GM04504 (cell line): Measurements from ENCODE around the gene PPP1R26.
A peak's percentile ranks its signal among the peaks of the same experiment; 100 is the strongest.
"Not testable (repeated sequence)": the region's sequence is repeated elsewhere in the genome, so short reads cannot be mapped to it uniquely, and the experiment has no call there.

ENCODE experiments used
- DNase-seq: peaks from one replicate; pipeline ENCODE4 v3.0.0-alpha.2; 2012; ENCODE audit warnings: low read depth

PPP1R26 gene

DNA sequence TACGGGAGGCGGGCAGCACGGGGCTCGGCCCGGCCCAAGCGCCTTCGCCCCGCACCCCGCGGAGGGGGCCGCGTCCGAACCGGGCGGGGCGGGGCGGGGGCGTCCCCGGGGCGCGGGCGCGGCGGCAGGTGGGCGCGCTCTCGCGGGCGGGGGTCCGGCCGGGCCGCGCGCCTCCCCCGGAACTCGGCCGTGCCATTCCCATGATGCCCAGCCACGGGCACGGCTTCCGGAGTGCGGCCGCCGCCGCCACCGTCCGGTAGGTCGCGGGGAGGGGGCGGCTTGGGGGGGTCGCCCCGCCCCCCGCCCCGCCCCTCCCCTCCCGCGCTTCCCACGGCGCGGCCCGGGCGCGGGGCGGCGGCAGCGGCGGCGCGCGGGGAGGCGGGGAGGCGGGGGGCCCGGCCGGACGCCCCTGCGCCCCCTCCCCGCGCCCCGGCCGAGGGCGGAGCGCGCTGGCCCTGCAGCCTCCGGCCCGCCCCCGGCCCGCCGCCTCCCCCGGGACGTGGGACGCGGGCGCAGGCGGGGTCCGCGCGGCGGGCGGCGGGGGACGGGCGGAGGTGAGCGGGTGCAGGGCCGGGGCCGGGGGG lies at the start of gene PPP1R26:
Gene PPP1R26 (plus strand): TSS at position 314 of the 584 bp plus-strand sequence. CDS start 4,729 bp downstream, outside the sequence.
- DNase-seq: no peak

DNA sequence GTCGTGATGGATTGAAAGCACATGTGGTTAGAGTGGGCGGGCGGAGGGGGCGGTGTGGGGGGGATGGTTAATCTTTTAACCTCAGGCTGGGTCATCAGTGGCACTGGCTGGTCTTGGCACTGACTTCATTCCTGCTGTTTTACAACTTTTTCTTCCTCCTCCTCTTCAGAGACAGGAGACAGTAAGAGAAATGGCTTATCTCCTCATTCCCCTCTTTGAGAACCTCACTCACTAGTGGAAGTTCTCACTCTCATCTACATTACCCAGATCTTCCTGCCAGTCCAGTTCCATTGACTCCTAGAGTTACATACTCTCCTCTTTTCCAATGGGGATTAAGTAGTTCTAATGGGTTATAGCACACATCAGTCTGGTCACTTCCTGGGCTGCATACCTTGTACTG lies 42.3 kb upstream of the PPP1R26 start:
- DNase-seq: no peak

DNA sequence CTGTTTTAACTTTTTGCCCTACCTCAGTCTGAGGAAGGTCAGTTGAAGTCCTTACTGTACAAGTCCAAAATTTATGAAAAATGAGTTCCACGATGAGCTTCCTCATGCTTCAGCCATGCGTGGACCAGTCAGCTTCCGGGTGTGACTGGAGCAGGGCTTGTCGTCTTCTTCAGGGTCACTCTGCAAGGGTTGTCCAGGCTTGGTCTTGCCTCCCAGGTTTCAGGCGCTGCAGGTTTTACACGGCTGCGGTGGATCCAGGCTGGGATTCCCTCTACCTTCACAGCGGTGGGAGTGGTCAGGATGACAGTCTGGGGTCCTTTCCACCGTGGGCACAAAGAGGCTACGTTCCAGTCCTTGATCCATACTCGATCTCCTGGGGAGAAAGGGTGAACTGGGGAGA lies 41.9 kb upstream of the PPP1R26 start:
- not testable (repeated sequence) for DNase-seq

DNA sequence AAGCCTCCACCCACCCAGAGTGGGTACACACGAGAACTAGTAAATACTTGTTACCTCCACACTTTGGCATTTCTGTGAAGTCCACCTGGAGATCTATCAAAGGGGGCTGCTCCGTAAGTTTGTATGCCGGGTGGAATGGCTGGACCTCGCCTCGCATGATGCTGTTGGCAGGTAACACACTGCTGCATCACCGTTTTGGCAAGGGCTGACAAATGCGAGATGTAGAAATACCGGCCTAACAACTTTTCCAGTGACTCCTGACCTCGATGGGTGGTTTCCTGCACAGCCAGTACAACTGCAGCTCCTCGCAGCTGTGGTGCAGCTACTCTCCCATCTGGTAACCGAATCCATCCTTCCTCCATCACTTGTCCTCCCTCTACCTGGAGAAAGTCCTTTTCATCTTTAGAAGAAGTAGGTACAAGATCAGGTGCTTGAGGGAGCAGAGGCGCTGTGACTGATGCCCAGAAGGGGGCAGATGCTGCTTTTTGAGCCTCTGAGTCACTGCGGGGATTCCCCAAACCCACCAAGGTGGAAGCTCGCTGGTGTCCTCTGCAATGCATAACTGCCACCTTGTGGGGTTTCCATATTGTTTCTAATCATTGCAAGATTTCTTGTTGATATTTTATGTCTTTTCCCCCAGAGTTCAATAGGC lies 40.9 kb upstream of the PPP1R26 start:
- not testable (repeated sequence) for DNase-seq

- DNase-seq: not testable (repeated sequence)
Observed at GRCh38 chr9:135439514-135439913, 40.1 kb upstream of the PPP1R26 start.

DNA sequence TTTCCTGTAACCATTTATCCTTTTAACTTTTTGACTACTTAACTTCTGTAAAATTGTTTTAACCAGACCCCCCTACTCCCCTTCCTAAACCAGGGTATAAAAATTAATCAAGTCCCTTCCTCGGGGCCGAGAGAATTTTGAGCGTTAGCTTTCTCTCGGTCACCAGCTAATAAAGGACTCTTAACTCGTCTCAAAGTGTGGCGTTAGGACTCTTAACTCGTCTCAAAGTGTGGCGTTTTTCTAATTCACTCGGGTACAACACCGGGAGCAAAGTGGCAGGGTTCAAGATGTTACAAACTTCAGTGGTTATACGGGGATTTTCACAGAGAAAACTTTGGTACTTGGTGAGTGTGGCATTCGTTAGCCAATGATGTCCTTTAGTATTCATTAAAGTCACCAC lies 39.7 kb upstream of the PPP1R26 start:
- DNase-seq: no peak

DNA sequence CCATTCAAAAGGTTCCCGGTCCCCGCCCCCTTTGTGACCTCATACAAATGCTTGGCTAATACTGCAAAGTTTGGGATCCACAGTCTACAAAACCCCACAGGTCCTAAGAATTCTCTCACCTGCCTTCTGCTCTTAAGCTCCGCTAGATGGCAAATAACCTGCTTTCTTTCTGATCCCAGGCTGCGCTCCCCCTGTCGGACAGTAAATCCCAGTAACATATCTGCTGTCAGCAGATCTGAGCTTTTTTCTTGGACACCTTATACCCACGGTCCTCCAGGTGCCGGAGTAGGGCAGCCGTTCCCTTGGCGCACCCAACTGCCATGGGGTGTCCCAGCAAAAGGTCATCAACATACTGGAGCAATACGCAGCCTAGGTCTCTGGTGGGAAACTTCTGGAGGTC lies 39.0 kb upstream of the PPP1R26 start:
- DNase-seq: no peak

DNA sequence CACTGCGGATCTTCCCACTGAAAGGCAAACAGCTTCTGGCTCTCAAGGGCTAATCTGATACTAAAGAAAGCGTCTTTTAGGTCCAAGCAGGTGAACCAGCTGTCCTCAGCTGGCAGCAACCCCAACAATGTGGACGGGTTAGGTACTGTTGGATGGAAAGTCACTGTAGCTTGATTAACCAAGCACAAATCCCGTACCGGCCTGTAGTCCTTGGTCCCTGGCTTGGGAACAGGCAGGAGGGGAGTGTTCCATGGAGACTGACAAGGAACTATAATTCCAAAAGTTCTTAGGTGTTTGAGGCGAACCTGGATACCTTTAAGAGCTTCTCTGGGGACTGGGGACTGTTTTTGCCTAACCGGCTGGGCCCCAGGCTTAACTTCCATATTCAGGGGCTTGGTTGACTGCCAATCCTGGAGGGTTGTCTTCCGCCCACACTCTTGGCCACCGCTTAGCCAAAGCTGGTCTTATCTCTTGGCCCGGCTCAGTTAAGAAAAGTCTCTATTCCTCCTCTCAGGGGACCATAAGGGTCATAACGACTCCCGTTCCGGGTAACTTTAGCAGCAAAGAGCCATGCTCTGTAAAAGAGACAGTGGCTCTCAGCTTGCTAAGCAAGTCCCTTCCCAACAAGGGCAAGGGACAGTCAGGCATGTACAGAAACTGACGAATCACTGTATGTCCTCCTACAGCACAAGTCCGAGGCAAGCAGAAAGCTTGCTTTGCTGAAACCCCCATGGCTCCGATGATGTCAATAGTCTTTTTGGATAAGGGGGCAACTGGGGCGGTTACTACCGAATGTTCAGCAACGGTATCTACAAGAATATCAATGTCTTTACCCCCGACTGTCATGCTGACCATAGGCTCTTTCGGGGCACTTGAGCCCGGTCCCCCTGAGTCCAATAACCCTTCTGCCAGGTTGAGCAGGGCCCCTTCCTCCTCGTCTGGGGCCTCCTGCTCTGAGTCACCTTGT lies 38.2 kb upstream of the PPP1R26 start:
- DNase-seq: not testable (repeated sequence)

GRCh38 chr9:135442075-135442474 lies 37.5 kb upstream of the PPP1R26 start:
- no peak for DNase-seq

DNA sequence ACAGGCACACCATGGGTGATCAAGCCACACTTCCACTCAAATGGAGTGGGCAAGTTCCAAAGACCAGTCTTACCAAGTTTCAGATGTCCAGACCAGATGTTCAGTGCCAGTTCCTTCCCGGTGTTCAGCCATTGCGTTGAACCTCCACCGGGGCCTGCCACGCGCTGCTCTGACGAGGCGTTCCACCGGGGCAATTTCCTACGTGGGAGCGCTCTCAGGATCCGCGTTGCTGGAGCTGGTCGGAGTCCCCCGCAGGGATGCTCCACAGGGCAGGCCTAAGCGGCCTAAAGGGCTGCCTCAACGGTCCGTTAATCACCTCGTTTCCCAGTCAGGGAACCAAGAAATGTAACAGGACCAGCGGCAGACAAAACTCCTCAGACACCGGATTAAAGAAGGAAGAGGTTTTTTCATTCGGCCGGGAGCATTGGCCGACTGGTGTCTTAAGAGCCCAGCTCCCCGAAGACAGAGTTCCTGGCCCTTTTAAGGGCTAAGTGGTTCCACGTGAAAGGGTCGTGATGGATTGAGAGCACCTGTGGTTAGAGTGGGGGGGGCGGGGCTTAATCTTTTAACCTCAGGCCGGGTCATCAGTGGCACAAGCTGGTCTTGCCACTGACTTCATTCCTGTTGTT lies 35.7 kb upstream of the PPP1R26 start:
- DNase-seq: no peak

DNA sequence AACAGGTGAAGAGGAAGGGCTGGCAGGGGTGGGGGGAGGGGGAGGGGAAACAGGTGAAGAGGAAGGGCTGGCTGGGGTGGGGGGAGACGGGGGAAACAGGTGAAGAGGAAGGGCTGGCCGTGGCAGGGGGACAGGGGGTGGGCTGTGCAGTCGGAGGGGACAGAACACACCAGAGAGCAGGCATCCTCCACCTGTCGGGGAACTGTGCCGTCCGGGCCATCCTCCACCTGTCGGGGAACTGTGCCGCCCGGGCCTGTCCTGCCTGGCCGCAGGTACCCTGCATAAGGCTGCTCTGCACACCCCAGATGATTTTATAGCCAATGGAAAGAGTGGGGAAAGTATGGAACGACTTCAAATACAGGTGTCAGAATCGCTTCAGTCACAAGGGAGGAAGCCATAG lies 32.5 kb upstream of the PPP1R26 start:
- no peak for DNase-seq

DNA sequence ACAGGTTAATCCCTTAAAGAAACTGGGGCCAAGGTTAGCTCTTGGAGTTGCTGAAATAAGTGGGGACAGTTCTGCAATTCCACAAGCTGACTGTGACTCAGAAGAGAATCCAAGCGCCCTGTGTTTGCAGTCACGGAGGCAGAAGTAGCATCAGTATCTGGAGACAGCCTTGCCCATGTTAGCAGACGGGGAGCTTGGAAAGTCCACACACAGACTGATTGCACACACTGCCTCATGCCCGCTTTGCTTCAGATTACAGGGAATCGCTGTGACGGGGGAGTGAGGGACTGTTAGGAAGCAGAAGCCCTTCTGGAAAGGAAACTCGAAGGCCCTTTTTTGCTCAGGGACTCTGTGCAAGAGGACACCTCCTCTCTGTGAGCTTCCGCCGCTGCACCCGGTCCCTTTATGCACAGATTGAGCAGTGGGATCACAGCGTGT lies 30.9 kb upstream of the PPP1R26 start:
- DNase-seq: no peak

- not testable (repeated sequence) for DNase-seq
Observed at GRCh38 chr9:135449532-135449931, 30.1 kb upstream of the PPP1R26 start.

DNA sequence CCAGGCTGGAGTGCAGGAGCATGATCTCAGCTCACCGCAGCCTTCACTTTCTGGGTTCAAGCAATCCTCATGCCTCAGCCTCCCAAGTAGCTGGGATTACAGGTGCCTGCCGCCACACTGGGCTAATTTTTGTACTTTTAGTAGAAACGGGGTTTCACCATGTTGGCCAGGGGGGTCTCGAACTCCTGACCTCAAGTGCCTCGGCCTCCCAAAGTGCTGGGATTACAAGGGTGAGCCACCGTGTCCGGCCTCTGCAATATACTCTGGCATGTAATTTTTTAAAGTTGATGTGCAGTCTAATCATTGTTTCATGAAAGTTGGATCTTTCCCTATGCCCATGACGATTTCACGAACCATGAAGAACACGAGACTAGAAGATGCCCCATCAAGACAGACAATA lies 28.6 kb upstream of the PPP1R26 start:
- no peak for DNase-seq

DNA sequence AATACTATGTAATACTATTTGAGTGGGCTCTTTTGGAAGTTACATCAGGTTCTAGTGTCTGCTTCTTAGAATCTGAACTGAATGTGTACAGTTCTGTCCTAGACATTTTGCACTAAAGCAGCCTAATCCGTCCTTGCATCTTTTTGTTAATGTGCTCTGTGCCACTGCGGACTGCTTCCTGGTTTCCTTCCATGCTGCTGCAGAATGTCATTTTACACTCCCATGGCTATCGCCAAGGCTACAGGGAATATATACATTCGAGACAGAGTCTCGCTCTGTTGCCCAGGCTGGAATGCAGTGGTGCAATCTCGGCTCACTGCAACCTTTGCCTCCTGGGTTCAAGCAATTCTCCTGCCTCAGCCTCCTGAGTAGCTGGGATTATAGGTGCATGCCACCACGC lies 27.7 kb upstream of the PPP1R26 start:
- DNase-seq: not testable (repeated sequence)

GRCh38 chr9:135454737-135455136 lies 24.8 kb upstream of the PPP1R26 start:
- no peak for DNase-seq

- no peak for DNase-seq
Observed at GRCh38 chr9:135455401-135456030, 24.1 kb upstream of the PPP1R26 start.

DNA sequence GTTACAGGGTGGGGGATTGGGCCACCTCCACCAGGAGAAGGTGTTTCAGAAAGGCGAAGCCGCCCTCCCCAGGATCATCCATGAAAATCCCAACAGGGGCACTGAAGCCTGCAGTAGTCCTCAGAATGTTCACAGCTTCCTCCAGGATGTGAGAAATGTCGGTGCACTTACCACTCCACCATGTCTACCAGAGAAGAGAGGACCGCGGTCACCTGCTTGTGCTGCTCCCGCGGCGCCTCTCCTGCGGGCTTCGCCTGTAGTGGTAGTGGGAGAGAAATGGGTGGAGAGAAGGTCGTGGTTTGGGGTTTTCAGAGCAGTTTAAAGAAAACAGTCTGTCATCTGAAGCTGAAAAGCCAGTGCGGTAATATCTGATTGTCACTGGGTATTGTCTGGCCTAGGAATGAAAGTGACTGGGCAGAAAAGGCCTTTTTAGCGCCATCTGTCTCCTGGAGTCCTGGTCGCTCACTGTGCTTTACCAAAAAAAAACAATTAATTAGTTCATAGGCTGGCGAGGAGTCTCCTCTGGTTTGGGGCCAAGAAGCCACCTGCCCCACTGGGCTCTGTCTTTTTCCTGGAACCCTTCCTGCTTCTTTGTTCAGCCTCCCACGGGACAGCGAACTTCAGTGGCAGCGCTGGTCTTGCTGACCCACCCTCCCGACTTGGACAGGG lies 23.0 kb upstream of the PPP1R26 start:
- no peak for DNase-seq

GRCh38 chr9:135458478-135458877 lies 21.1 kb upstream of the PPP1R26 start:
- not testable (repeated sequence) for DNase-seq

GRCh38 chr9:135461936-135462335 lies 17.6 kb upstream of the PPP1R26 start:
- DNase-seq: no peak

DNA sequence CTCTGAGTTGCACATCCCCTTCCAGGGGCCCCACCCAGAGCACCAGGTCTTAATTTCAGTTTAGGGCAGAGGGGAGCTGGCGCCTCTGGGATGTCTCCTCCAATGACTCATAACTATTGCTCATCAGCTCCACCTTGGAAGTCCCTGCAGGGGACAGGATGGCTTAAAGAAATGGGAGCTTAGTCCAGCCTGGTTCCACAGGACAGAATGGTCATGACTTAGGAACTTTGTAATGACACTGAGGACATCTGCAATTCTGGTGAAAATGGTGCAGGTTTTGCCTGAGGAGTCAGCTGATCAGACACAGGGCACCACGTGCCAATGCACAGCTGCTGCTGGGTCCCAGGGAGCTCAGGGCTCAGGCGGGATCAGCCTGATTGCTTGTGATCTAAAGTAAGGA lies 16.4 kb upstream of the PPP1R26 start:
- peak; percentile 14 for DNase-seq
